MCF 10A (cell line): ENCODE data around the gene LMAN2. TPM values are rescaled to one million over a fixed set of nuclear protein-coding genes. Genes with fewer than 3 reads are reported as not detected.
A peak's percentile ranks its signal among the peaks of the same experiment; 100 is the strongest.

Source experiments
- BruUV-seq: library from RNA; stranded (reverse); fragments of 400-500 nt; replicated peaks from 2 replicates; lab custom pipeline; 2021; lab: Mats Ljungman, UMichigan
- CTCF ChIA-PET: fragments of 300-600 bp; sonication (Branson Sonifier 250); formaldehyde crosslinking; extraction: SDS; loops from one replicate; lab custom pipeline; 2021; ENCODE audit warnings: antibody characterized with exemption, inconsistent platforms; lab: Yijun Ruan, JAX
- POLR2A ChIA-PET: fragments of 300-600, 350-650 bp; sonication (Branson Sonifier 250); formaldehyde crosslinking; extraction: SDS; loops from one replicate; lab custom pipeline; 2020; ENCODE audit warnings: antibody characterized with exemption, inconsistent platforms; lab: Yijun Ruan, JAX
- DNase-seq: peaks from one replicate; pipeline ENCODE4 v3.0.0-alpha.2; 2018; ENCODE audit not compliant: unreplicated experiment
- H3K27ac Mint-ChIP-seq: one replicate; pipeline ENCODE4 v1.8.0; 2022; ENCODE audit warnings: mild to moderate bottlenecking, low read depth, mixed read lengths; ENCODE audit not compliant: unreplicated experiment
- H3K27me3 Mint-ChIP-seq: one replicate; pipeline ENCODE4 v1.8.0; 2022; ENCODE audit warnings: mixed read lengths; ENCODE audit not compliant: insufficient read depth, unreplicated experiment
- H3K36me3 Mint-ChIP-seq: one replicate; pipeline ENCODE4 v1.8.0; 2022; ENCODE audit warnings: mild to moderate bottlenecking, moderate library complexity, mixed read lengths; ENCODE audit not compliant: insufficient read depth, unreplicated experiment
- H3K4me1 Mint-ChIP-seq: one replicate; pipeline ENCODE4 v1.8.0; 2022; ENCODE audit warnings: mixed read lengths; ENCODE audit not compliant: insufficient read depth, unreplicated experiment
- H3K4me3 Mint-ChIP-seq: one replicate; pipeline ENCODE4 v1.8.0; 2022; ENCODE audit warnings: mild to moderate bottlenecking, moderate library complexity, mixed read lengths; ENCODE audit not compliant: unreplicated experiment
- H3K9me3 Mint-ChIP-seq: one replicate; pipeline ENCODE4 v1.8.0; 2022; ENCODE audit warnings: mixed read lengths; ENCODE audit not compliant: unreplicated experiment
- CTCF ChIP-seq: fragments of 200-600 bp; IDR thresholded peaks from one replicate; pipeline ENCODE4 v1.8.0; 2022; ENCODE audit warnings: antibody characterized with exemption, mild to moderate bottlenecking; ENCODE audit not compliant: unreplicated experiment
- intact Hi-C: fragments of 100-400 bp; cut with micrococcal nuclease; formaldehyde crosslinking; loops from 2 replicates; pipeline ENCODE4 v1.14.1; 2022
- total RNA-seq: library from RNA; stranded (reverse); gene quantifications from 2 replicates; pipeline ENCODE4 v1.2.3, GENCODE V29; 2022

The LMAN2 gene
- total RNA-seq, 1 experiment from 2014 or later: 221 TPM

- intact Hi-C loops: loop anchor here (5.0 kb wide), 1 partner anchor 188 kb away; no protein-coding TSS in a partner anchor
- Mint-ChIP-seq H3K4me1 (peaks cover 21% of the 10 kb centered on the region), H3K9me3 (no peaks in the 10 kb centered on the region), H3K4me3 (no peak overlapping the region), H3K36me3 (peaks cover 20% of the 10 kb centered on the region), H3K27me3 (no peaks in the 10 kb centered on the region), H3K27ac (no peak overlapping the region)
- no TSS peak for BruUV-seq
- CTCF ChIA-PET: interaction anchor here (0.6 to 6.5 kb wide), 7 partner anchors 11 to 201 kb away, joined by 3 to 59 read pairs (median 4); no protein-coding TSS in a partner anchor
- POLR2A ChIA-PET: interaction anchor here (0.6 to 1.5 kb wide), 3 partner anchors 9 to 194 kb away, joined by 3 to 4 read pairs (median 3); partner anchors contain the start of gene LMAN2
- no peak for DNase-seq
- no peak for TF ChIP-seq CTCF
These were observed 36.8 kb downstream of the LMAN2 start for GRCh38 chr5:177314376-177315342.

GRCh38 chr5:177313561-177314259 lies 37.8 kb downstream of the LMAN2 start:
- BruUV-seq: no TSS peak
- DNase-seq: no peak
- ChIA-PET CTCF (interaction anchor here (0.7 to 6.5 kb wide), 7 partner anchors 12 to 188 kb away, joined by 3 to 59 read pairs (median 4); partner anchors contain the start of gene SLC34A1), POLR2A (interaction anchor here (1.5 to 2.8 kb wide), 3 partner anchors 11 to 38 kb away, joined by 4 to 23 read pairs (median 6); partner anchors contain the start of genes LMAN2, PRELID1 and RAB24)
- Mint-ChIP-seq H3K4me1 (peaks cover 28% of the 10 kb centered on the region), H3K36me3 (peaks cover 15% of the 10 kb centered on the region), H3K9me3 (no peaks in the 10 kb centered on the region), H3K27ac (no peak overlapping the region), H3K4me3 (no peak overlapping the region), H3K27me3 (no peaks in the 10 kb centered on the region)
- intact Hi-C loops: no loop called here
- no peak for TF ChIP-seq CTCF

- TSS peak; percentile 22 for BruUV-seq
- peak overlapping the region; percentile 66 for H3K4me3 Mint-ChIP-seq
- peak; percentile 56 for DNase-seq
- peaks cover 29% of the 10 kb centered on the region for H3K4me1 Mint-ChIP-seq
- CTCF ChIA-PET: interaction anchor here (0.6 to 5.8 kb wide), 10 partner anchors 11 to 199 kb away, joined by 3 to 52 read pairs (median 4); partner anchors contain the start of gene SLC34A1
- no peak for TF ChIP-seq CTCF
- peaks cover 23% of the 10 kb centered on the region for H3K36me3 Mint-ChIP-seq
- intact Hi-C loops: no loop called here
- POLR2A ChIA-PET: interaction anchor here (0.6 to 2.8 kb wide), 8 partner anchors 10 to 187 kb away, joined by 3 to 23 read pairs (median 4); partner anchors contain the start of genes PRELID1 and RAB24
- H3K27me3 Mint-ChIP-seq: no peaks in the 10 kb centered on the region
- H3K9me3 Mint-ChIP-seq: no peaks in the 10 kb centered on the region
- no peak overlapping the region for H3K27ac Mint-ChIP-seq
These were observed 38.8 kb downstream of the LMAN2 start for GRCh38 chr5:177312649-177313181.
